MG63 (cell line): ENCODE measurements around the gene CDK9. TPM values are rescaled to one million over a fixed set of nuclear protein-coding genes. Genes with fewer than 3 reads are reported as not detected.
"Not testable (repeated sequence)": the region's sequence is repeated elsewhere in the genome, so short reads cannot be mapped to it uniquely, and the experiment has no call there.

Experiments
- DNase-seq: peaks from one replicate; pipeline ENCODE4 v3.0.0-alpha.2; 2020
- H3K27me3 ChIP-seq: fragments of 250-450 bp; sonication (Bioruptor Pico); 2 replicates; pipeline ENCODE4 v1.5.1; 2020; ENCODE audit warnings: mild to moderate bottlenecking, moderate library complexity
- H3K36me3 ChIP-seq: fragments of 250-450 bp; sonication (Bioruptor Pico); 2 replicates; pipeline ENCODE4 v1.5.1; 2020; ENCODE audit warnings: mild to moderate bottlenecking, moderate library complexity
- H3K4me3 ChIP-seq: fragments of 250-450 bp; sonication (Bioruptor Pico); 2 replicates; pipeline ENCODE4 v1.5.1; 2020; ENCODE audit warnings: mild to moderate bottlenecking, moderate library complexity
- H3K9me3 ChIP-seq: fragments of 250-450 bp; sonication (Bioruptor Pico); 2 replicates; pipeline ENCODE4 v1.5.1; 2020; ENCODE audit warnings: mild to moderate bottlenecking, moderate library complexity
- total RNA-seq: library from RNA; depleted of rRNA; stranded (reverse); fragments of >200 nt; shearing (Covaris generic); gene quantifications from 2 replicates; pipeline ENCODE4 v1.2.3, GENCODE V29; 2014; ENCODE audit warnings: low replicate concordance

CDK9 gene
- total RNA-seq, 1 experiment from 2014 or later, result 67.5 TPM

- Histone ChIP-seq H3K27me3 (no peaks in the 10 kb centered on the region), H3K36me3 (no peaks in the 10 kb centered on the region), H3K9me3 (no peaks in the 10 kb centered on the region), H3K4me3 (peak overlapping the region; percentile 46)
- DNase-seq, result no peak
Measured at GRCh38 chr9:127771570-127772189, 14.2 kb upstream of the CDK9 start.

- DNase-seq, result no peak
- Histone ChIP-seq H3K4me3 (no peak overlapping the region), H3K36me3 (no peaks in the 10 kb centered on the region), H3K27me3 (no peaks in the 10 kb centered on the region), H3K9me3 (no peaks in the 10 kb centered on the region)
Measured at GRCh38 chr9:127772603-127773002, 13.2 kb upstream of the CDK9 start.

- H3K27me3 ChIP-seq, result no peaks in the 10 kb centered on the region
- no peaks in the 10 kb centered on the region for H3K36me3 ChIP-seq
- no peak overlapping the region for H3K4me3 ChIP-seq
- no peak for DNase-seq
- no peaks in the 10 kb centered on the region for H3K9me3 ChIP-seq
Measured at GRCh38 chr9:127773272-127773671, 12.6 kb upstream of the CDK9 start.

- no peaks in the 10 kb centered on the region for H3K9me3 ChIP-seq
- H3K27me3 ChIP-seq, result no peaks in the 10 kb centered on the region
- no peaks in the 10 kb centered on the region for H3K36me3 ChIP-seq
- H3K4me3 ChIP-seq, result no peak overlapping the region
- no peak for DNase-seq
Measured at GRCh38 chr9:127773981-127774380, 11.9 kb upstream of the CDK9 start.

- H3K36me3 ChIP-seq, result no peaks in the 10 kb centered on the region
- no peak overlapping the region for H3K4me3 ChIP-seq
- no peaks in the 10 kb centered on the region for H3K9me3 ChIP-seq
- no peaks in the 10 kb centered on the region for H3K27me3 ChIP-seq
- no peak for DNase-seq
Measured at GRCh38 chr9:127776195-127776923, 9.5 kb upstream of the CDK9 start.

- no peaks in the 10 kb centered on the region for H3K36me3 ChIP-seq
- no peaks in the 10 kb centered on the region for H3K9me3 ChIP-seq
- no peaks in the 10 kb centered on the region for H3K27me3 ChIP-seq
- no peak overlapping the region for H3K4me3 ChIP-seq
- no peak for DNase-seq
Measured at GRCh38 chr9:127776924-127777289, 8.9 kb upstream of the CDK9 start.

GRCh38 chr9:127777368-127777980 lies 8.4 kb upstream of the CDK9 start:
- Histone ChIP-seq H3K27me3 (no peaks in the 10 kb centered on the region), H3K9me3 (no peaks in the 10 kb centered on the region), H3K36me3 (no peaks in the 10 kb centered on the region), H3K4me3 (no peak overlapping the region)
- no peak for DNase-seq

- H3K9me3 ChIP-seq, result no peaks in the 10 kb centered on the region
- H3K27me3 ChIP-seq, result no peaks in the 10 kb centered on the region
- no peak for DNase-seq
- no peaks in the 10 kb centered on the region for H3K36me3 ChIP-seq
- H3K4me3 ChIP-seq, result no peak within 1 kb of the TSS
Measured at GRCh38 chr9:127778280-127779135, 7.3 kb upstream of the CDK9 start, which contains the start of gene SH2D3C. SH2D3C (minus strand) TSS chr9:127778666; CDS start chr9:127778627, 39 bp downstream.

GRCh38 chr9:127779136-127779981 lies 6.5 kb upstream of the CDK9 start:
- Histone ChIP-seq H3K36me3 (no peaks in the 10 kb centered on the region), H3K4me3 (no peak overlapping the region), H3K27me3 (no peaks in the 10 kb centered on the region), H3K9me3 (no peaks in the 10 kb centered on the region)
- no peak for DNase-seq

- no peaks in the 10 kb centered on the region for H3K27me3 ChIP-seq
- DNase-seq, result no peak
- H3K36me3 ChIP-seq, result no peaks in the 10 kb centered on the region
- H3K9me3 ChIP-seq, result no peaks in the 10 kb centered on the region
- H3K4me3 ChIP-seq, result no peak overlapping the region
Measured at GRCh38 chr9:127780126-127780885, 5.5 kb upstream of the CDK9 start.

- not testable (repeated sequence) for H3K27me3 ChIP-seq, DNase-seq, H3K4me3 ChIP-seq, H3K36me3 ChIP-seq, H3K9me3 ChIP-seq
Measured at GRCh38 chr9:127780909-127781308, 4.9 kb upstream of the CDK9 start.

- H3K27me3 ChIP-seq, result no peaks in the 10 kb centered on the region
- no peak for DNase-seq
- peaks cover 7% of the 10 kb centered on the region for H3K36me3 ChIP-seq
- no peak overlapping the region for H3K4me3 ChIP-seq
- H3K9me3 ChIP-seq, result no peaks in the 10 kb centered on the region
Measured at GRCh38 chr9:127781806-127782205, 4.0 kb upstream of the CDK9 start.

- Histone ChIP-seq H3K9me3 (no peaks in the 10 kb centered on the region), H3K4me3 (no peak overlapping the region), H3K27me3 (no peaks in the 10 kb centered on the region), H3K36me3 (peaks cover 22% of the 10 kb centered on the region)
- DNase-seq, result no peak
Measured at GRCh38 chr9:127783111-127784008, 2.5 kb upstream of the CDK9 start.

- H3K27me3 ChIP-seq, result no peaks in the 10 kb centered on the region
- H3K36me3 ChIP-seq, result peaks cover 42% of the 10 kb centered on the region
- peak; percentile 79 for DNase-seq
- no peaks in the 10 kb centered on the region for H3K9me3 ChIP-seq
- peak overlapping the region; percentile 62 for H3K4me3 ChIP-seq
Measured at GRCh38 chr9:127785023-127785932, 556 bp upstream of the CDK9 start.
